Epithelial cell of esophagus (primary cell): ENCODE data around the gene COL4A4.

Experiments used
- DNase-seq: peaks from one replicate; pipeline ENCODE4 v3.0.0; 2010; ENCODE audit warnings: low read depth
- H3K4me3 ChIP-seq: 2 replicates; pipeline ENCODE4 v1.5.1; 2011; ENCODE audit warnings: mild to moderate bottlenecking, low read length, control low read depth
- TF ChIP-seq, protein P1 (sequence below): IDR thresholded peaks from 2 replicates; pipeline ENCODE4 v1.5.1; 2011; ENCODE audit warnings: low read depth, mild to moderate bottlenecking, low read length, control low read depth, inconsistent platforms; ENCODE audit not compliant: insufficient read depth; ENCODE audit errors: missing control alignments

Gene COL4A4

DNA sequence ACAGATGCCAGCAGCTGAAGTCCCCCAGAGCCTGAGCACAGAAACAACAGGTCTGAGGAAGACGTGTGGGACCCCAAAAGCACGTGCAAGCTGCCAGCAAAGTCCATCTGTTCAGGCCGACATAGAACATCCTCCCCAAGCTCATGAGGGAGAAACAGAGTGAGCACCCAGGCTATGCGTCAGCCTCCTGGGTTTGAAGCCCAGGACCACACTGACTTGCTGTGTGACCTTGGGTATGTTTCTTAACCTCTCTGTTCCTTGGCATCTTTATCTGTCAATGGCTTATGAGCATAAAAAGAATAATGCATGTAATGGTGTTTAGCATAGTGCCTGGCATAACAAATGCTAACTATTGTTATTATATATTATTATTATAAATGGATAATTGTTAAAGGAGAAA lies 40.3 kb downstream of the COL4A4 start:
- H3K4me3 ChIP-seq: no peak overlapping the region
- TF ChIP-seq, protein P1, sequence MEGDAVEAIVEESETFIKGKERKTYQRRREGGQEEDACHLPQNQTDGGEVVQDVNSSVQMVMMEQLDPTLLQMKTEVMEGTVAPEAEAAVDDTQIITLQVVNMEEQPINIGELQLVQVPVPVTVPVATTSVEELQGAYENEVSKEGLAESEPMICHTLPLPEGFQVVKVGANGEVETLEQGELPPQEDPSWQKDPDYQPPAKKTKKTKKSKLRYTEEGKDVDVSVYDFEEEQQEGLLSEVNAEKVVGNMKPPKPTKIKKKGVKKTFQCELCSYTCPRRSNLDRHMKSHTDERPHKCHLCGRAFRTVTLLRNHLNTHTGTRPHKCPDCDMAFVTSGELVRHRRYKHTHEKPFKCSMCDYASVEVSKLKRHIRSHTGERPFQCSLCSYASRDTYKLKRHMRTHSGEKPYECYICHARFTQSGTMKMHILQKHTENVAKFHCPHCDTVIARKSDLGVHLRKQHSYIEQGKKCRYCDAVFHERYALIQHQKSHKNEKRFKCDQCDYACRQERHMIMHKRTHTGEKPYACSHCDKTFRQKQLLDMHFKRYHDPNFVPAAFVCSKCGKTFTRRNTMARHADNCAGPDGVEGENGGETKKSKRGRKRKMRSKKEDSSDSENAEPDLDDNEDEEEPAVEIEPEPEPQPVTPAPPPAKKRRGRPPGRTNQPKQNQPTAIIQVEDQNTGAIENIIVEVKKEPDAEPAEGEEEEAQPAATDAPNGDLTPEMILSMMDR: no peak
- no peak for DNase-seq

DNA sequence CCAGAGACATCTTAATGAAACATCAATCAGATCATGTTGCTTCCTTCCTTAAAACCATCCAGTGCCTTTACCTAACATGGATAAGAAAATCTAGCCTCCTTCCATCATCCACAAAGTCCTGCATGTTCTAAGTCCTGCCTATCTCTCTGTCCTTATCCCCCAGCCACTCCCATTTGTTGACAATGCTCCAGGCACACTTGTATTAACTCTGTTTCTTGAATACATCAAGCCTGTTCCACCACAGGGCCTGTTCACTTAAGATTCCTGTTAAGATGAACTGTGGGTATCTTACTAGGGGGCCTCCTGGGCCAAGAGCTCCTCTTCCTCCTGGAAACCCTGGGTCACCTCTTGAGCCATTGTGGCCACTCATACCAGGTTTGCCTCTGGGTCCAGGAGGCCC lies 45.7 kb downstream of the COL4A4 start:
- no peak overlapping the region for H3K4me3 ChIP-seq
- DNase-seq: no peak
- TF ChIP-seq, protein P1: no peak

DNA sequence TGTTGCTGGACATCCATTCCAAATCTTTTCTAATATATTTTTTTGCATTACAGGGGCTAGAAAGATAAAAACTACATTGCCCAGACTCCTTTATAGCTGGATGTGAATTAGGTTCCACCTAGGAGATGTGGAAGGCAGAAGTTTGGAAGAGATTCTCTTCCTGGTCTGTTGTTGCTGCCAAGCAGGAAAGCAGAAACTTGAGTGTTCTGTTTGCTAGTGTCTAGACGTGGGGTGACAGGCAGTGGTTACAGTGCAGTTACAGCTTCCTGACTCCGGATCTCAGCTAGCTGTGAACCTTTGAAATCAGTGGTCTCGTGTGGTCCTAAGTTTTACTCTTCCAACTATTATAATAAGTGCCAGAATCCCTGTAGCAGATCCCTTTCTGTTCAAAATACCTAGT lies 46.2 kb downstream of the COL4A4 start:
- DNase-seq: no peak
- TF ChIP-seq, protein P1: no peak
- no peak overlapping the region for H3K4me3 ChIP-seq

DNA sequence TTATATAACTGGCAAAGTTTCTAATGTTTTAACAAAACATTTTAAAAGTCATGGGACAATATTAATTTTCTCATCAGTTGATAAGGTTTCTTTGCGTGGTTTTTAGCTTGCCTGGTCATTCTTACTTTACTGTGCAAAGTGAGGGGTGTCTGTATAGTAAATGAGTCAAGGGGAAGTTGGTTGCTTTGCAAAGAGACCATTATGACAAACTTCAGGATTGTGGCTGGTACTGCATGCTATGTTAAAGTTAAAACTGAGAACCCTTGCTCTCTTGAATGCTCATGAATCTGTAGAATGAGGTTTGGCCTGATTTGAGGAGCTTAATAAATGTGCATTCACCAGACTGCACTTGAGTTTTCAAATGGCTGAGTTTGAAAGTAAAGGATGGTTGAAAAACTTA lies 47.0 kb downstream of the COL4A4 start:
- TF ChIP-seq, protein P1: no peak

DNA sequence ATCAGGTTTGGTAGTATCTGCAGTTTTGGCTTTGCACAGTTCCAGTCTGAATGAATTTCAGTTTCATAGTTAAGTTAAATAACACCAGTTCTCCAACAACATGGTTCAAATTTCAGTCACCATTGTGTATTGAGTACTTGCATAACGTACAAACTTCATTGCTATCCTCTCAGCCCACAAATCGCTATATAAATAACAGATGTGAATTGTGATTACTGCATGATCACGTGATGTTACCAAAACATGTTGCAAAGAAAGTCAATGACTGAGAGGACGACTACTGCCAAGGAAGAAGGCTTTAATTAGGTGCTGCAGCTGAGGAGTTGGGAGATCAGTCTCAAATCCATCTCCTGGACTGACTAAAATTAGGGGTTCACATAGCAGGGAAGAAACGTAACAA lies 48.2 kb downstream of the COL4A4 start:
- H3K4me3 ChIP-seq: no peak overlapping the region
- no peak for DNase-seq
- TF ChIP-seq, protein P1: no peak

More for the DNA sequence above, 47.0 kb downstream of the COL4A4 start:
- no peak for DNase-seq
- H3K4me3 ChIP-seq: no peak overlapping the region

DNA sequence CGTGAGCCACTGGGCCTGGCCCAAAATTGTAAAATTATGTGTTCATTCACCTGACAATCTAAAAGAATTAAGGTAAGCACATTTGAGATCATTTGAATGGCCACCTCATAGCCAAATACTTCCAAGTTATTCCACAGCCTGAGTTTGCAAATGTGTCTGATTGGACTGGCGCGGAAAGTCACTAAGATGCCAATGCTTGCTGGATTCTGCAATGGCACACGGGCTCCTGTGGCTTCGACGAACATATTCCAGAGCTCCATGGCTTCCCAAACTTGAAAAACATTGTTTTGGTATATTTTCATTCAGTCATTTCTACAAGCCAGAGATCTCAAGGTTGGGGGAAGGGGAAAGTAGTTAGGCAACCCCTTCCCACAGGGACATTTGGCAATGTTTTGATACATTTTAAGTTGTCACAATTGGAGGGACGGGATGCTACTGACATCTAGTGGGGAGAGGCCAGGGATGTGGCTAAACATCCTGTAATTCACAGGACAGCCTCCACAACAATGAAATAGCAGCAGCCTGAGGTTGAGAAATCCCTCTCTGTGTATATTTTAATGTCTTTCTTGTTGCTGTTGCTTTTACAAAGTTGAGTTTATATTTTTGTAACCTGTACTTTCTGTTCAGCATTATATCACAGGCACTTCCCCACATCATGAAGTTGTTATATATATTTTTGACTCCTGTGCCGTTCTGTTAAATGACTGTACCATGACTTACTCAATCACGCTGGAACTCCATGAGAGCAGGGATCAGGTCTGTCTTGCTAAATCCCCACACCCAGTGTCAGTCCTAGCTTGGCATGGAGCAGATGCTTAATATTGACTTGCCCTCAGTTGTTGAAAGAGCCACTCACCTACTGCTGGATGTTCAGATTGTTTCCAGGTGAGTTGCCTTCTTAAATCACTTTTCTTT lies 56.9 kb downstream of the COL4A4 start:
- TF ChIP-seq, protein P1: peak; percentile 87
- DNase-seq: peak; percentile 72

DNA sequence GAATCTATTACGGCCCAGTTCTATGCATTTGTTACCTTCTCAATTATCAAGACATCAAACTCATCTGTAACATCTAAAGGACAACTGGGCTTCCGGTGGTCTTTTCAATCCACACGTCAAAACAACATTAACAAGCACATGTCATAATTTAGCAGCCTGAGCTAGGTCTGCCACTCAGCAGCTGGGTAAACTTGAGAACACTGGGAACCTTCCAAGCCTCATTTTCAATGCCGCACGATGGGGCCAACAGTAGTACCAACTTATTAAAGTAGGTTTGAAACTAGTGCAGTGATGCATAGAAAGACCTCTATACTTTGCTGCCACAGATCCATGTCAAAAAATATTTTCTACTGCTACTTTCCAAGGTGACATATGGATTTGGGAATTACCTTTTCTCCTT lies 60.4 kb downstream of the COL4A4 start:
- no peak for DNase-seq
- no peak overlapping the region for H3K4me3 ChIP-seq
- TF ChIP-seq, protein P1: no peak

More for the DNA sequence above, 56.9 kb downstream of the COL4A4 start:
- no peak overlapping the region for H3K4me3 ChIP-seq
